Inferior parietal cortex (tissue), 1 donor: ENCODE measurements around the gene FLT1.

ENCODE experiments used
- DNase-seq: peaks from one replicate; pipeline ENCODE4 v3.0.0-alpha.2; 2016; ENCODE audit errors: extremely low spot score

FLT1 gene

GRCh38 chr13:28429096-28429495, 65.8 kb downstream of the FLT1 start:
- DNase-seq = no peak

- DNase-seq = no peak
Measured at GRCh38 chr13:28426381-28426780, 68.5 kb downstream of the FLT1 start.

- no peak for DNase-seq
Measured at GRCh38 chr13:28425793-28426192, 69.1 kb downstream of the FLT1 start.

- no peak for DNase-seq
Measured at GRCh38 chr13:28424541-28424940, 70.4 kb downstream of the FLT1 start.

- DNase-seq = no peak
Measured at GRCh38 chr13:28423010-28423409, 71.9 kb downstream of the FLT1 start.

GRCh38 chr13:28421676-28422410, 73.1 kb downstream of the FLT1 start:
- no peak for DNase-seq

GRCh38 chr13:28420704-28421103, 74.2 kb downstream of the FLT1 start:
- no peak for DNase-seq

GRCh38 chr13:28415994-28416421, 78.9 kb downstream of the FLT1 start:
- no peak for DNase-seq

- no peak for DNase-seq
Measured at GRCh38 chr13:28413999-28414398, 80.9 kb downstream of the FLT1 start.

GRCh38 chr13:28412981-28413380, 81.9 kb downstream of the FLT1 start:
- DNase-seq = no peak

- DNase-seq = no peak
Measured at GRCh38 chr13:28411831-28412353, 83.0 kb downstream of the FLT1 start.

GRCh38 chr13:28410096-28410495, 84.8 kb downstream of the FLT1 start:
- DNase-seq = no peak

GRCh38 chr13:28409648-28410047, 85.3 kb downstream of the FLT1 start:
- DNase-seq = no peak

GRCh38 chr13:28408863-28409262, 86.1 kb downstream of the FLT1 start:
- no peak for DNase-seq

GRCh38 chr13:28408235-28408848, 86.6 kb downstream of the FLT1 start:
- DNase-seq = peak; percentile 22

GRCh38 chr13:28406733-28407266, 88.1 kb downstream of the FLT1 start:
- DNase-seq = no peak

- DNase-seq = no peak
Measured at GRCh38 chr13:28402057-28402381, 92.9 kb downstream of the FLT1 start.

GRCh38 chr13:28401303-28402056, 93.4 kb downstream of the FLT1 start:
- no peak for DNase-seq

- DNase-seq = no peak
Measured at GRCh38 chr13:28396053-28396452, 98.9 kb downstream of the FLT1 start.

GRCh38 chr13:28394422-28394821, 100.5 kb downstream of the FLT1 start:
- DNase-seq = no peak

- no peak for DNase-seq
Measured at GRCh38 chr13:28392896-28393505, 101.9 kb downstream of the FLT1 start.

- DNase-seq = no peak
Measured at GRCh38 chr13:28392428-28392827, 102.5 kb downstream of the FLT1 start.
